K562 (cell line): ENCODE measurements around the gene XPA. TPM values are rescaled to one million over a fixed set of nuclear protein-coding genes. Genes with fewer than 3 reads are reported as not detected.

Experiments used
- CTBP1 ChIP-seq: fragments of 450-650 bp; IDR thresholded peaks from 2 replicates; pipeline ENCODE4 v1.6.1; 2016; ENCODE audit warnings: borderline replicate concordance
- ELF1 ChIP-seq: fragments of 200-800 bp; sonication (Bioruptor generic); IDR thresholded peaks from 2 replicates; pipeline ENCODE4 v1.6.1; 2016; ENCODE audit warnings: missing genetic modification characterization, missing compliant biosample characterization
- ETV1 ChIP-seq: fragments of 450-650 bp; conservative IDR thresholded peaks from 2 replicates; pipeline ENCODE4 v1.6.1; 2016; ENCODE audit warnings: missing genetic modification characterization, control low read depth, low read depth, missing compliant biosample characterization
- PRPF4 ChIP-seq: fragments of 200-400 bp; formaldehyde crosslinking; IDR thresholded peaks from one replicate; pipeline ENCODE4 v1.6.1; 2017; ENCODE audit warnings: low read length, low read depth, mild to moderate bottlenecking; ENCODE audit not compliant: insufficient read depth, poor library complexity, severe bottlenecking
- RBBP5 ChIP-seq: fragments of 200-600 bp; sonication (generic); IDR thresholded peaks from 2 replicates; pipeline ENCODE4 v1.6.1; 2012; ENCODE audit warnings: borderline replicate concordance, mild to moderate bottlenecking, low read length, control low read depth, inconsistent platforms; ENCODE audit not compliant: insufficient read depth, poor library complexity, severe bottlenecking
- RUNX1 ChIP-seq: sonication (generic); IDR thresholded peaks from 2 replicates; pipeline ENCODE4 v1.6.1; 2016; ENCODE audit warnings: antibody characterized with exemption, low read depth
- SMARCB1 ChIP-seq: IDR thresholded peaks from 2 replicates; pipeline ENCODE4 v1.6.1; 2011; ENCODE audit warnings: improper control_type of control experiment, low read depth; ENCODE audit not compliant: insufficient read length
- ZBTB40 ChIP-seq, 2 experiments: fragments of 450-650 bp in 1 of 2; sonication (generic) in 1 of 2; formaldehyde crosslinking in 1 of 2; IDR thresholded peaks; 2 replicates each; pipeline versions ENCODE4 v1.7.1 to v1.9.0; 2016 to 2022; ENCODE audit warnings: inconsistent platforms in 1 of 2, mild to moderate bottlenecking in 1 of 2, missing genetic modification reagents in 1 of 2
- ZFP91 ChIP-seq: sonication (generic); formaldehyde crosslinking; IDR thresholded peaks from 2 replicates; pipeline ENCODE4 v1.8.0; 2022; ENCODE audit warnings: mild to moderate bottlenecking, missing genetic modification reagents
- ZNF140 ChIP-seq: fragments of 250-450 bp; sonication (Bioruptor Pico); IDR thresholded peaks from 2 replicates; pipeline ENCODE4 v1.8.0; 2021; ENCODE audit warnings: moderate library complexity, mild to moderate bottlenecking, inconsistent platforms
- ZNF398 ChIP-seq: fragments of 250-450 bp; sonication (Bioruptor Pico); IDR thresholded peaks from 2 replicates; pipeline ENCODE4 v1.8.0; 2021; ENCODE audit warnings: moderate library complexity, mild to moderate bottlenecking, inconsistent platforms
- ZNF431 ChIP-seq: sonication (generic); formaldehyde crosslinking; IDR thresholded peaks from 2 replicates; pipeline ENCODE4 v1.8.0; 2022; ENCODE audit warnings: mild to moderate bottlenecking, missing genetic modification reagents
- ZNF507 ChIP-seq: conservative IDR thresholded peaks from 2 replicates; pipeline ENCODE4 v1.6.1; 2017; ENCODE audit warnings: missing genetic modification characterization, missing compliant biosample characterization
- polyA plus RNA-seq, 8 experiments: library from polyadenylated mRNA; depleted of rRNA in 4 of 8; stranded (reverse) in 5 of 8; unstranded in 3 of 8; fragments of >200 nt; fragmentation: Nextera tagmentation in 2 of 8; fragmentation: Illumina TruSeq in 1 of 8; extraction: Ambion mirVana in 2 of 8; extraction: Trizol in 1 of 8; gene quantifications; 2 replicates each; pipeline versions ENCODE4 v1.2.1 to v1.2.3, GENCODE V29; 2011 to 2014; ENCODE audit warnings: inconsistent platforms in 1 of 8, missing spikeins in 1 of 8
- total RNA-seq, 7 experiments: library from RNA; depleted of rRNA in 6 of 7; stranded (reverse); fragments of >200 nt in 6 of 7; fragmentation: Illumina TruSeq in 2 of 7; extraction: Trizol in 2 of 7; gene quantifications; 2 replicates each; pipeline versions ENCODE4 v1.2.1 to v1.2.3, GENCODE V29; 2011 to 2021; ENCODE audit warnings: low replicate concordance in 1 of 7

XPA gene
- total and polyA plus RNA-seq, 9 of the 15 experiments (the other 6 are each of a cell fraction or from before 2014, with no cell fraction given): 5.1 to 18.2 (median 14.1) TPM

GRCh38 chr9:97740848-97741821 is 44.0 kb upstream of the XPA start (continued):
- peak; percentile 39; the same call in 1 of the 2 replicates for TF ChIP-seq ZBTB40 (IDR thresholded peaks at IDR 0.05)
- no peak for TF ChIP-seq ZBTB40 (CRISPR knock-in tag; IDR thresholded peaks at IDR 0.05)
- TF ChIP-seq RBBP5: no peak
- TF ChIP-seq SMARCB1: no peak
- TF ChIP-seq ZNF398 (CRISPR knock-in tag): no peak
- TF ChIP-seq RUNX1: no peak
- no peak for TF ChIP-seq ZNF507 (tag)
- no peak for TF ChIP-seq ZFP91
- no peak for TF ChIP-seq ZNF431
- peak; percentile 45 for TF ChIP-seq ETV1
- TF ChIP-seq CTBP1: peak; percentile 53; the same call in 1 of the 2 replicates
- no peak for TF ChIP-seq ZNF140 (CRISPR knock-in tag)
- peak; percentile 39; the same call in 1 of the 2 replicates for TF ChIP-seq ELF1
- TF ChIP-seq PRPF4: no peak
